GM12892 (cell line): ENCODE measurements around the gene SLC37A1.

Experiments used
- POLR2A ChIP-seq: IDR thresholded peaks from 2 replicates; pipeline ENCODE4 v1.6.1; 2011; ENCODE audit warnings: low read depth, low read length, control low read depth
- POLR2AphosphoS5 ChIP-seq: IDR thresholded peaks from 2 replicates; pipeline ENCODE4 v1.6.1; 2011; ENCODE audit warnings: low read depth, low read length, control low read depth
- TAF1 ChIP-seq: IDR thresholded peaks from 2 replicates; pipeline ENCODE4 v1.6.1; 2011; ENCODE audit warnings: low read depth, mild to moderate bottlenecking, control low read depth, low read length, borderline replicate concordance

DNA sequence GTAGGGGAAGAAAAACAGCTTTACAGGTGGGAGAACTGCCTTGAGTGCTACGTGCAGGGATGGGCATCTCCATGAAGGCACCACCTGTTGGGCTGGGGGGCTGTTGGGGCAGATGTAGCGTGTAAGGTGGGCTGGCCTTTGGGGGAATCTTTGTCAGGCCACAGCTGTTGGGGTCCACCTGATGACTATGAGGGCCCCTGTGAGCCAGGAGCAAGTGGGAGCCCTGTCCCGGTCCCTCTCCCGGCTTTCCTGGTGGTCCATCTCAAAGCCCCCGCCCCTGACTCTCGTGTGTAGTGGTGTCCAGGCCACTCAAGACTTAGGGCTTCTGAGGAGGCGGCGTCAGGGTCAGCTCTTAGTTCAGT, 13.5 kb downstream of the SLC37A1 start:
- TF ChIP-seq POLR2A (no peak), POLR2AphosphoS5 (no peak), TAF1 (no peak)
